HG03103 (cell line): Measurements from ENCODE around the gene GET4.

Experiments
- ATAC-seq: cut with Tn5 transposase; IDR thresholded peaks from one replicate; pipeline ENCODE4 v1.9.1; 2021; ENCODE audit warnings: low read depth; ENCODE audit not compliant: unreplicated experiment

Gene GET4

GRCh38 chr7:897086-897485 lies 20.7 kb downstream of the GET4 start:
- no peak for ATAC-seq

GRCh38 chr7:897771-898376 lies 21.5 kb downstream of the GET4 start:
- no peak for ATAC-seq

- no peak for ATAC-seq
These were observed 22.1 kb downstream of the GET4 start for GRCh38 chr7:898460-898854.

- ATAC-seq, result no peak
These were observed 22.7 kb downstream of the GET4 start for GRCh38 chr7:898855-899681.

- ATAC-seq, result no peak
These were observed 23.5 kb downstream of the GET4 start for GRCh38 chr7:899806-900205.

- ATAC-seq, result no peak
These were observed 24.1 kb downstream of the GET4 start for GRCh38 chr7:900331-901040.

- ATAC-seq, result no peak
These were observed 24.7 kb downstream of the GET4 start for GRCh38 chr7:901041-901387.

GRCh38 chr7:901388-902154 lies 25.2 kb downstream of the GET4 start:
- no peak for ATAC-seq

GRCh38 chr7:902996-903395 lies 26.6 kb downstream of the GET4 start:
- no peak for ATAC-seq

- no peak for ATAC-seq
These were observed 27.8 kb downstream of the GET4 start for GRCh38 chr7:903921-904755.

GRCh38 chr7:904847-905246 lies 28.5 kb downstream of the GET4 start:
- ATAC-seq, result no peak

- no peak for ATAC-seq
These were observed 30.4 kb downstream of the GET4 start for GRCh38 chr7:906776-907157.

- no peak for ATAC-seq
These were observed 31.0 kb downstream of the GET4 start for GRCh38 chr7:907158-907980.

- ATAC-seq, result no peak
These were observed 31.8 kb downstream of the GET4 start for GRCh38 chr7:908159-908581.

GRCh38 chr7:908591-909357 lies 32.4 kb downstream of the GET4 start:
- peak; percentile 69 for ATAC-seq

- no peak for ATAC-seq
These were observed 33.3 kb downstream of the GET4 start for GRCh38 chr7:909358-910329.

GRCh38 chr7:910441-910861 lies 34.1 kb downstream of the GET4 start:
- ATAC-seq, result no peak
